ENCODE measurements around the gene ELMO2.

ELMO2 gene

DNA sequence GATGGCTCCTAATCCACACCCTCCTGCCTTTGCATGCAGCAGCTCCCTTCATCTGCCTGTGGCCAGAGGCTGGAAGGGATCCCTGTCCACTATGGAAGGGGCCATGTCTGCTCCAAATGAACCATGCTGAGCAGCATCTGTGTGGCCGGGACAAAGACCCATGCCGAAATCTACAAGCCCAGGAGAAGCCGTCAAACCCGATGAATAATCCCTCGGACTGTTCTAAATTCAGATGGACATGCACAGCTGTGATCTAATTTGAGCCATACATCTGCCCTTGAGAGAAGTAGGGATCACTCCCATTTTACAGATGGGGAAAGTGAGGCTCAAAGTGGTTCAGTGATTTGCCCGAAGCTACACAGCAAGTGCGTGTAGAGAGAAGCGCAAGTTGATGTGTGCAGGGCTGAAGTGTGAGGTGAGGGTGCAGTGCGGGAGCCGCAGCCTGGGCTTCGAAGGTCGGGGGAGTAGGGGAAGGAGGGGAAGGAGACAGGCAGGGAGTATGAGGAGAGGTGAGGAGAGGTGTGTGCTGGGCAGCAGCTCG, 75.5 kb downstream of the ELMO2 start:
- no peak overlapping the region for H3K4me3 ChIP-seq (ENCODE audit: low read depth, low read length)
- no peak for TF ChIP-seq MYC (IDR thresholded peaks at IDR 0.05; ENCODE audit: low read depth, low read length)
- TF ChIP-seq, protein P1, sequence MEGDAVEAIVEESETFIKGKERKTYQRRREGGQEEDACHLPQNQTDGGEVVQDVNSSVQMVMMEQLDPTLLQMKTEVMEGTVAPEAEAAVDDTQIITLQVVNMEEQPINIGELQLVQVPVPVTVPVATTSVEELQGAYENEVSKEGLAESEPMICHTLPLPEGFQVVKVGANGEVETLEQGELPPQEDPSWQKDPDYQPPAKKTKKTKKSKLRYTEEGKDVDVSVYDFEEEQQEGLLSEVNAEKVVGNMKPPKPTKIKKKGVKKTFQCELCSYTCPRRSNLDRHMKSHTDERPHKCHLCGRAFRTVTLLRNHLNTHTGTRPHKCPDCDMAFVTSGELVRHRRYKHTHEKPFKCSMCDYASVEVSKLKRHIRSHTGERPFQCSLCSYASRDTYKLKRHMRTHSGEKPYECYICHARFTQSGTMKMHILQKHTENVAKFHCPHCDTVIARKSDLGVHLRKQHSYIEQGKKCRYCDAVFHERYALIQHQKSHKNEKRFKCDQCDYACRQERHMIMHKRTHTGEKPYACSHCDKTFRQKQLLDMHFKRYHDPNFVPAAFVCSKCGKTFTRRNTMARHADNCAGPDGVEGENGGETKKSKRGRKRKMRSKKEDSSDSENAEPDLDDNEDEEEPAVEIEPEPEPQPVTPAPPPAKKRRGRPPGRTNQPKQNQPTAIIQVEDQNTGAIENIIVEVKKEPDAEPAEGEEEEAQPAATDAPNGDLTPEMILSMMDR (IDR thresholded peaks at IDR 0.05; ENCODE audit: low read depth, low read length), result no peak
- TF ChIP-seq POLR2A (IDR thresholded peaks at IDR 0.05; ENCODE audit: extremely low read depth, insufficient read length), result no peak
- TF ChIP-seq, protein P2, sequence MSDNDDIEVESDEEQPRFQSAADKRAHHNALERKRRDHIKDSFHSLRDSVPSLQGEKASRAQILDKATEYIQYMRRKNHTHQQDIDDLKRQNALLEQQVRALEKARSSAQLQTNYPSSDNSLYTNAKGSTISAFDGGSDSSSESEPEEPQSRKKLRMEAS (IDR thresholded peaks at IDR 0.05; ENCODE audit: low read depth, low read length), result no peak
- no peak for DNase-seq (ENCODE audit: low read depth)

DNA sequence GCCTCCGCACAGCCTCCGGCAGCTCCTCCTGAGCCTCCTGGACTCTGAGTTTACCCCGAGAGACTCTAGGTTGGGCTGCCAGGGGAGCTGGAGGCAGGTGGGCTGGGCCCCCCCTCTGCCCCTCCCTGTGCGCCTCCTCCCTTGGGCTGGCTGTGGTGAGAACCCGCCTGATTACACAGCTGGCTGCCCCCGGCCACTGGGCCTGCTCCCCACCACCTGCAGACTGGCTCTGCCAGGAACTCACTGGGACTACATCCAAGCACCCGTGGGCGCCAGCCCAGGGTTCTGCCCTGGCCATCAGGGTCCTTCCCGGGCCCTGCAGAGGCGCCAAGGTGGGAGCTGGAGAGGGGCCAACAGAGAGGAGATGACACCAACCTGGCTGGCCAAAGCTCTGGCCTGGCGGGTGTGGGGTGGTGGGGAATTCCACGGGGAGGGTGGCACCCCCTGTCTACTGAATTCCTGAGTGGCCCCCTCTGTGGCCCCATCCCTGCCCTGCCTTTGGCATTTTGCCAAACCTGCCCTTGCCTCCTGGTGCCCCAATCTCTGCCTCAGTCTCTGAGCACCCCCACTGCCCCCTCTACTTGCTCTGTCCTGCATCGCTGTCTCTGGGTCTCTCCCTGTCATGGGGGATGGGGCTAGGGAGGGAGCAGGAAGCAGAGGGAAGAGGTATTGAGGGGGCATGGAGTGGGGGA, 76.2 kb downstream of the ELMO2 start:
- TF ChIP-seq POLR2A (IDR thresholded peaks at IDR 0.05; ENCODE audit: extremely low read depth, insufficient read length) (no peak), MYC (IDR thresholded peaks at IDR 0.05; ENCODE audit: low read depth, low read length) (no peak)
- TF ChIP-seq, protein P2 (IDR thresholded peaks at IDR 0.05; ENCODE audit: low read depth, low read length), result no peak
- TF ChIP-seq, protein P1 (IDR thresholded peaks at IDR 0.05; ENCODE audit: low read depth, low read length), result no peak
- no peak for DNase-seq (ENCODE audit: low read depth)
- no peak overlapping the region for H3K4me3 ChIP-seq (ENCODE audit: low read depth, low read length)

DNA sequence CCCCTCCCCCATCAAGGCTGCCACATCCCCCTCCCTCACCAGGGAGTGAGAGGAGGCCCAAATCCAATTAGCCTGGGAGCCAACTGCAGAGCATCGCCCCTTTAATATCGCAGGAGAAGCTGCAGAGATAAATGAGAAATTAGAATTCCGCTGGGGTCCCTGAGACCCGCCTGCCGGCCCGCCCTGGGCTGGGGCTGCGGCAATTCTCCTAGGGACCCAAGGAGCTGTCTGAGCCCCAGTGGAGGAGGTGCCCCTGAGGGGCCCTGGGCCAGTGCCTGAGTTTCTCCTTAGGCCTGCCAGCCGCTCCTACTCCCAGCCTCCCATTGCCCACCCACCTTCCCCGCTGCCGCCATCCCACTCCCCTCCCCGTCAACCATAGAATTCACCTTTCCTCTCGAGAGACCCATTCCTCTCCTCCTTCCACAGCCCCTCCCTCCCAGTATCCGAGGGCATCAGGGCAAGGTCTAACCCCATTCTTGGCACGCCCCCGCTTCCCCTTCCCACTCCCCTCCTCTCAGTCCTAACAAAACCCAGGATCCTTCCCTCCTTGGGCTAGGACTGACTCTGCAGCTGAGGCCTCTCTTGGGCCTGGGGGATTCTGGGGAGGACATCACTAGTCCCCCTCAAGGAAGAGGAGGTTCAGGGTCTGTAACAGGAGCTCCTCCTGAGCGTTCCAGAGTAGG, 78.1 kb downstream of the ELMO2 start:
- no peak for DNase-seq (ENCODE audit: low read depth)
- no peak overlapping the region for H3K4me3 ChIP-seq (ENCODE audit: low read depth, low read length)
- TF ChIP-seq, protein P2 (IDR thresholded peaks at IDR 0.05; ENCODE audit: low read depth, low read length), result no peak
- TF ChIP-seq, protein P1 (IDR thresholded peaks at IDR 0.05; ENCODE audit: low read depth, low read length), result no peak

DNA sequence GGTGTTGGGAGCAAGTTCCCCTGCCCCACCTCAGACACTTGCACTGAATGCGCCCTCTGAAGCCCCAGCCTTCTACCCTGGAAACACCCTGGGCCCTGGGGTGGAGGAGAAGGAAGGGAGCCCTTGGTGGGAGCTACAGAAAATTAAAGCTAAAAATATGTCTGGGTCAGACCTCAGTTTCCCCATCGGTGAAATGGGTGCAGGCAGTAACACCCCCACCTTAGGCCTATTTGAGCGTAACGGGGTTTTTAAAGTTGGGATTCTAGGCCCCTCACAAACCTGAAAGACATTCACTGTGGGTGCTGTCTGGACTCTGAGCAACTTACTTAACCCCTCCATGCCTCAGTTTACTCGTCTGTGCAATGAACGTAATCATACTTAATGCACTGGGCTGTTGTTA, 78.9 kb downstream of the ELMO2 start:
- no peak overlapping the region for H3K4me3 ChIP-seq (ENCODE audit: low read depth, low read length)
- no peak for DNase-seq (ENCODE audit: low read depth)
- TF ChIP-seq MYC (IDR thresholded peaks at IDR 0.05; ENCODE audit: low read depth, low read length), result no peak
- TF ChIP-seq, protein P2 (IDR thresholded peaks at IDR 0.05; ENCODE audit: low read depth, low read length), result no peak
- no peak for TF ChIP-seq POLR2A (IDR thresholded peaks at IDR 0.05; ENCODE audit: extremely low read depth, insufficient read length)
- TF ChIP-seq, protein P1 (IDR thresholded peaks at IDR 0.05; ENCODE audit: low read depth, low read length), result no peak

DNA sequence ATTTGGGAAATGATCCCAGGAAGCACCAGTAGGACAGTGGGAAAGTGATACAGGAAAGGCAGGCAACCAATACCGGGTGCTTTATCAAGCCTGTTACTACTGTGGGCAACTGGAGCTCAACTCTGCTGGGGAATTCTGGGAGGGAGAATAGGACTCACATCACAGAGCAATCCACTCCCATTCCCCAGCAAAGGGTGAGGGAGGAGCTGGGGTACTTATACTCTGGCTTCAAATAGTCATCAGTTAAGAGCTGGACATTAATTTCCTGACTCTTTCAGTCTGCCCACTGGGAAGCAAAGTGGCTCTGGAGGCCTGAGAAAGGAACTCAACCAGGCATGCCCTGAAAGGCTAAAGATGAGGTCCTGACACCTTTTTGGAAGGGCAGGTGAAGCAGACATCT, 80.6 kb downstream of the ELMO2 start:
- no peak for DNase-seq (ENCODE audit: low read depth)
- no peak overlapping the region for H3K4me3 ChIP-seq (ENCODE audit: low read depth, low read length)
- TF ChIP-seq, protein P2 (IDR thresholded peaks at IDR 0.05; ENCODE audit: low read depth, low read length), result no peak
- TF ChIP-seq POLR2A (IDR thresholded peaks at IDR 0.05; ENCODE audit: extremely low read depth, insufficient read length) (no peak), MYC (IDR thresholded peaks at IDR 0.05; ENCODE audit: low read depth, low read length) (no peak)
- TF ChIP-seq, protein P1 (IDR thresholded peaks at IDR 0.05; ENCODE audit: low read depth, low read length), result no peak

Measured in NB4 (cell line).